GM18498 (cell line): ENCODE measurements around the gene SLC10A1.
"Not testable (repeated sequence)": the region's sequence is repeated elsewhere in the genome, so short reads cannot be mapped to it uniquely, and the experiment has no call there.

Source experiments
- ATAC-seq: cut with Tn5 transposase; IDR thresholded peaks from one replicate; pipeline ENCODE4 v1.9.1; 2021; ENCODE audit warnings: mild to moderate bottlenecking, moderate library complexity; ENCODE audit not compliant: unreplicated experiment

Gene SLC10A1

DNA sequence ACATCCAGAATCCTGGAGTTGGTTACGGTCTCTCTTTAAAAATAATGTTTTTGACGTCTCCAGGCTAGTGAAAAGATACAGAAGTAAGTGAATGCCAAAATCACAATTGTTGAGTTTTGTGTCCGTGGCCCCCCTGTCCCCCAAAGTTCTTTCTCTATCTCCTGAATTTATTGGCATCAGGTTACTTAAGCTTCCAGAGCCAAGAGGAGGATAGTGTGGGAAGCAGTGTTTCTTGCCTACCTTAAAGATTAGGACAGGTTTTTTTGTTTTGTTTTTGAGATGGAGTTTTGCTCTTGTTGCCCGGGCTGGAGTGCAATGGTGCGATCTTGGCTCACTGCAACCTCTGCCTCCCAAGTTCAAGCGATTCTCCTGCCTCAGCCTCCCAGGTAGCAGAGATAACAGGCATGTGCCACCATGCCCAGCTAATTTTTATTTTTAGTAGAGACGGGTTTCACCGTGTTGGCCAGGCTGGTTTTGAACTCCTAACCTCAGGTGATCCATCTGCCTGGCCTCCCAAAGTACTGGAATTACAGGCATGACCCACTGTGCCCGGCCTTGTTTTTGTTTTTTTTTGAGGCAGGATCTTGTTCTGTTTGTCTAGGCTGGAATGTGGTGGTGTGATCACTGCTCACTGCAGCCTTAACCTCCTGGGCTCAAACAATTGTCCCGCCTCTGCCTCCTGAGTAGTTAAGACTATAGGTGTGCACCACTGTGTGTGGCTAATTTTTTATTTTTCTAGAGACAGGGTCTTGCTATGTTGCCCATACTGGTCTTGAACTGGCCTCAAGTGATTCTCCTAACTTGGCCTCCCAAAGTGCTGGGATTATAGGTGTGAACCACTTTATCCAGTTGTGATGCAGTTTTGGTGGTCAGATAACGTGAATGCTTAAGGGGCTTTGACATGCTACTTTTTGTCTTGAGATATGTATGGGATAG lies 24.7 kb downstream of the SLC10A1 start:
- ATAC-seq: no peak

DNA sequence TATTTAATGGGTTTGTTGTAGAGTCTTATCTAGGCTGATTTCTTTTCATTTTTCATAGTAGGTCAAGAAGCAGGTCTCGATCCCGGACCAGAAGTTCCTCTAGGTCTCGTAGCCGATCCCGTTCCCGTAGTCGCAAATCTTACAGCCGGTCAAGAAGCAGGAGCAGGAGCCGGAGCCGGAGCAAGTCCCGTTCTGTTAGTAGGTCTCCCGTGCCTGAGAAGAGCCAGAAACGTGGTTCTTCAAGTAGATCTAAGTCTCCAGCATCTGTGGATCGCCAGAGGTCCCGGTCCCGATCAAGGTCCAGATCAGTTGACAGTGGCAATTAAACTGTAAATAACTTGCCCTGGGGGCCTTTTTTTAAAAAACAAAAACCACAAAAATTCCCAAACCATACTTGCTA lies 25.9 kb downstream of the SLC10A1 start:
- no peak for ATAC-seq

DNA sequence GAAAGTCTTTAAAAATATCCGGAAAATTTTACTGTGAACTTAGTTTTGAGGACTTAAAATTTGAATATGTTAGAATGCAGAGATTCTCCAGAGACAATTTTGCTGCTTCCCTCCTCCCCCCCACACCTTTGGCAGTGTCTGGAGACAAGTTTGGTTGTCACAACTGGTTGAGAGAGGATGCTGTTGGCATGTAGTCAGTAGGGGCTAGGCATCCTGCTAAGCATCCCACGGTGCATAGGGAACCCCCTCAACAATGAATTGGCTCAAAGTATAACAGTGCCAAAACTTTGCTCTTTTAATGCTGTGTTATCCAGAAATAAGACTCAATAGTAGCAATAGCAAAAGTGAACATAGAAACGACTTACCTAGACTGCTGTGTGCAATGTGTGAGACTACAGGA lies 26.5 kb downstream of the SLC10A1 start:
- no peak for ATAC-seq

DNA sequence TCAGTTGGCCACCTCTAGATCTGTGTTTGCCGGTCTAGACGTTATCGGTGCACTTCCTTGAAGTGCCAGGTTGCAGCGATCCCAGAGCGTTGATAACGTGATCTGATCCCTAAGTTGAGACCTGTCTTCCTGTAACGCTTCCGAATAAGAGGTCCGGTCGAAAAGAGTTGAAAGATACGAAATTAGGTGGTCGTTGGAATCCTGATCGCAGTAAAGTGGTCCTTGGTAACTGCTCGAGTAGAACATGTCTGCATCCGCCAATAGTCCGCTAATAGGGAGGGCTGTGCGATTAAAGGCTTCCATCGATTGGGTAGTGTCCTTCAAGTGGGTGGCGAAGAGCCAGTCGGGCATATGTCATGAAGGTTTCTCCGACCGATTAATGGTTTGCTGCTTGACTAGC lies 27.4 kb downstream of the SLC10A1 start:
- no peak for ATAC-seq

DNA sequence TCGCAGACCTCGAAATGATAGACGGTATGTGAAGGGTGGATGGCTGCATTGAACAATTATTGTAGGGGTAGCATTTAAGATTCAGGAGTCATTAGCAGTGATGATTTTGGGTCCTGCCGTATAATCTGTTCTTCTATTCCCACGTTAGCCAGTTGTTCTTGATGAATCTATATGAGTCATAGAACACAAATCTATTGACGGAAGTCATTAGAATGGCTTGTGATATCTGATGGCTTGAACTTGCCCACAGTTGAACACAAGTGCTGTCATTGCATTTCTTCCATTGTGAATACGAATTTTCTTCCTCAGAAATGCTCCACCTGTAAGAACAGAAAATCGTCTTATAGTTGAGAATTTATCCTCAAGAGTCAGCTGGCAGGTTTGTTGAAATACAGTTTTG lies 28.2 kb downstream of the SLC10A1 start:
- ATAC-seq: no peak

DNA sequence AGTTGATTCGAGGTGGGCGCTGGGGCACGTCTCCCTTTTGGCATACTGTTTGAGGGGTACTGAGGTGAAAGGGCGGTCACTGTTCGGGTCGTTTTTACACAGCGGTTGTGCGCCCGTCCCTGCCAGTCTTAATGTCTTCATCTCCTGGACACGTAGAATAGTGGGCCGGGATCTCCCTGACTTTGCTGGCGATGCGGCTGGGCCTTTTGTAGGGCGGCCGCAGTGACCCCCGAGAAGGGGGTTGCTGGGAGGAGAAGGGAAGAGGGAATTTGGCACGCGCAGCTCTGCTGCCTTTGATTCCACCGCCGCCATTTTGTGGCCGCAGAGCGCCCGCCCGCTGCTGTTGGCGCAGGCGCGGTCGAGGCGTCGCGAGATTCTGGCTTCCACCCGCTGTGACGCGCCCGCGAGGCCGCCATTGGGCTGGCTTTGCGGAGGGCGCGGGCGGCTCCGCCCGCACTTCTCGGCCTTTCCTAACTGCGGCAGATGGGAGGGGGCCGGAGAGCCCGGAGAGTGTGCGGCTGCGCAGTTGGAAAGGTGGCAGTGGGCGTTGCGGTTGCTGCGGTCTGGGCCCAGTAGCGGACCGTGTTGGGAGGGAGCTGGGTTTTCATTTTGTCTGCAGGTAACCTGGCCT lies 29.6 kb downstream of the SLC10A1 start:
- peak; percentile 76 for ATAC-seq

DNA sequence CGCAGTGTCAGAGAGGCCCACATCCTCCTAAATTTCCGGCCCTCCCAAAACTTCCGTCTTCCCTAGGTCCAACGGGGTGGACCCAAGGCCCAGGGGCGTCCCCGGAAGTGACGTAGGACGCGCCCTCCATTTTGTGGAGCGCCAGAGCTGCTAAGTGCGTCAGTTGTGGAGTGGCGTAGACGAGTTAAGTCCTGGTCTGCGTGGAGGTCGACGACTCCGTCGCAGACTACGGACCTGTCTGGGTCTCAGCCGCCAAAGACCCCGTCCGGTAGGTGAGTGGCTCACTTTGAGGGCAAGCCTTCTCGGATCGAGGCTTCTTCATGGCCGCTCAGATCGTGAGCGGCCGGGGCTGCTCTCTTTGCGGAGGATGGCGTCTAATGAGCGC lies 30.1 kb downstream of the SLC10A1 start, which contains the start of gene SRSF5:
Gene SRSF5 (plus strand): TSS at position 159 of the 385 bp plus-strand sequence. CDS start 1,015 bp downstream, outside the sequence.
- ATAC-seq: peak; percentile 79

DNA sequence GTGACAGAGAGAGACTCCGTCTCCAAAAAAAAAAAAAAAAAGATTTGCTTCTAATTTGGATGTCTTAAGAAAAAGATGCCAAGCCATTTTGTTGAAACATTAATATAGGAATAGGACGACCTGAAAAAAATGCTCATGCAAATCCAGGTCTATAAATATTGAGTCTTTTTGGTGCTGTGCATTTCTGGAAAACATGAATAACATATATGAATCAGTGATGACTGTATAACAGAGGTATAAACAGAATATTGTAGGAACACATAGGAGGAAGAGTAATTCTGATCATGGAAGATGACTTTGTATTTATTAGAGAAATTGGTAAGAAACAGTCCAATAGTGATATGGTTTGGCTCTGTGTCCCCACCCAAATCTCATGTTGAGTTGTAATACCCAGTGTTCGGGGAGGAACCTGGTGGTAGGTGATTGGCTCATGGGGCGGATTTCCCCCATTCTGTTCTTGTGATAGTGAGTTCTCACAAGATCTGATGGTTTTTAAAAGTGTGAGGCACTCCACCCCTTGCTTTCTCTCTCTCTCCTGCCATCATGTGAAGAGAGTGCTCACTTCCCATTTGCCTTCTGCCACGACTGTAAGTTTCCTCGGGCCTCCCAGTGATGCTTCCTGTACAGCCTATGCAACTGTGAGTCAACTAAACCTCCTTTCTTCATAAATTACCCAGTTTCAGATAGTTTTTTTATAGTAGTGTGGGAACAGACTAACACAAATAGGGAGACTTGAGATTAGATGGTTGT lies 33.1 kb downstream of the SLC10A1 start:
- no peak for ATAC-seq

DNA sequence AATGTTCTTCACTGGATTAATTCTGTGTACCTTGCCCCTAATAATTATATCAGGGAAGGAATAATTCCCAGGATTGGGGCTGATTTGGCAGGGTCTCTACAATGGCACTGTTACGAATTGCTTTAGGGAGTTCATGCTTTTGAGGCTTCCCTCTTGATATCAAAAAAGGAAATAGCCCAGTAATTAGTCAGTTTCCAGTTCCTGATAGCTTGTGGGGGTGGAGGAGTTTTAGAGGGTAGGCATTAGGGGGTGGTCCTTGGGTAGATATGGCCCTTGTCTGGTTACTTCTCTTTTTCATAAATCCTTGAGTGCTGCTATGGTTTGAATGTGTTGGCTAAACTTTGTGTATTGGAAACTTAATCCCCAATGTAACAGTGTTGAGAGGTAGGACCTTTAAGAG lies 36.2 kb downstream of the SLC10A1 start:
- ATAC-seq: no peak

DNA sequence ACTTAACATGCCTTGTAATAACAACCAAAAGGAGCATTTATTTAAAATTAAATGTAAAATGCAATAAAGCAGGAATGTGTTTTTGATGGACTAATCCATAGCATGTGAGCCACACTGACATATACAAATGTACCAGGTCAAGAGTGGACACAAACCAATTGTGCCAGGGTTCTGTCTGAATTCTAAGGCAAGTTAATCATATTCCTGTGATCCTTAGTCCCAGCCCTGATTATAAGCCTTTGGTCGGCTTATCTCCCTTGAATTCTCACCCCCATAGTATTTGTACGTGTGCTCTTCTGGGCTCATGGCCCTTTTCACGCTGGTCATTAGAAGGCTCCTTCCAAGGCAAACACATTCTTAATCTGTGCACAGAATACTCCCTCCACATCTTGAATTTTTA lies 40.7 kb downstream of the SLC10A1 start:
- no peak for ATAC-seq

DNA sequence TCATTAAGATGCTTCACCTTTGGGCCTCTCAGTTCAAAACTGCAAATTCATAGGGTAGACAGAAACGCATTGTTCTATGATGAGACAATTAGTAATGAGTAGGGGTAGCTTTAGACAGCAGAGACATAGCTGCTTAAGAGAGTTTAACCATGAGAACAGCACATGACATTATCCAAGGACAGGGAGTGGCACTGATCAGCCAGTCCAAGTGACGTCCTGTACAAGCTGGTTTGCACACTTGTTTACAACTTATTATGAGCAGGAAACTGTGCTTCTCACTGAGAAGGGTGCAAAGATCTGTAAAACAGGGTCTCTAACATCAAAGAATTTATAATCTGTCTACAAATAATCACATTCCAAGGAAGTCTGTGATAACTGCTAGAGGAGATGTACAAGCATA lies 41.3 kb downstream of the SLC10A1 start:
- no peak for ATAC-seq

DNA sequence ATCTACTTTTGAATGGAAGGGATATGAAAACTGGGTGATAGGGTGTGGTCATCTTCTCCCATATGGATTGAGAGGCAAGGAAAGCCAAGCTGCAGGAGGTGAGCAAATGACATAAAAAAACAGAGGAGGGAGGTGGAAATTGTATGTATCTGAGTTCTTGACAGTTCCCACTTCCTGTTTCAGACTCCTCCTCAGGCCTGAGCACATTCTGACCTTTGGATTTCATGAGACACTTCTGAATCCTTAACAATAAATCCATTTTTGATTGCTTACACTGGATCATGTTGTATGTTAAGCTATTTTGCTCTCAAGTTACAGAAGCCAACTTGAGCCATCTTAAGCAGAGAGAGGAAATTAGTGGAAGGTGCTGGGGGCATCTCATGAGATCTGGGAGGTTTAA lies 41.7 kb downstream of the SLC10A1 start:
- ATAC-seq: no peak

DNA sequence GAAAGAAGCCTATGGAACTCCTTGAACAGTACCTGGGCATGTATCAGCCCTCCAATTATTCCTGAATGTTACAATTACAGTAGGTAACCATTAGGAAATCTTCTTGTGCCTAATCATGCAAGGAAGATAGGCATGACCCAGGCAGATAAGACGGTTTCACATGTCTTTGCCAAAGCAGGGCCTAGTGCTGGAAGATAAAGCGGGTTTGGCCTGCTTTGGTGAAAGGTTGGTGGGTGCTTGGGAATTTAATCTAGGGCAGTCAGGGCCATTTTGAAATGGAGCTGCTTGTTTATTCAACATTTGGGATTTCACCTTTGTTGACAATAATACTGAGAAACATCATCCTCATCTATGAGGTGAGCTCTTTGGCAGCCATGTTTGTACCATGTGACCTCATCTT lies 42.6 kb downstream of the SLC10A1 start:
- ATAC-seq: no peak

DNA sequence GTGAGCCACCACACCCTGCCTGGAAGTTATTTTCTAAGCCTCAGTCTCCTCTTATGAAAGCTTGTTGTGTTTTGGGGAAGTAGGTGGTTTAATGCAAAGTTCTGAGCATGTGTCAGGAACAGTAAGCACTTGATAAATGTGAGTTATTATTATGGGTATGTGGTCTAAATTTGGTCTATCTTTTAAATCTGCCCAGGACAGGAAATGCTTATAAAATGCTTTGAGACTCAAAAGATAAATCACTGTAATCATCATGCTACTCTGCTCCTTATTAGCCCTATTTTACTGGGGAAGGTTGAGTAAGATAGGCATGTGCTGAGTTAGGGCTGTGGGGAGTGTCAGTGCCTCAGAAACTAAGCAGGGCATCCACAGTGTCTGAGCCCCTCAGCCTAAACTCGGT lies 43.2 kb downstream of the SLC10A1 start:
- no peak for ATAC-seq

DNA sequence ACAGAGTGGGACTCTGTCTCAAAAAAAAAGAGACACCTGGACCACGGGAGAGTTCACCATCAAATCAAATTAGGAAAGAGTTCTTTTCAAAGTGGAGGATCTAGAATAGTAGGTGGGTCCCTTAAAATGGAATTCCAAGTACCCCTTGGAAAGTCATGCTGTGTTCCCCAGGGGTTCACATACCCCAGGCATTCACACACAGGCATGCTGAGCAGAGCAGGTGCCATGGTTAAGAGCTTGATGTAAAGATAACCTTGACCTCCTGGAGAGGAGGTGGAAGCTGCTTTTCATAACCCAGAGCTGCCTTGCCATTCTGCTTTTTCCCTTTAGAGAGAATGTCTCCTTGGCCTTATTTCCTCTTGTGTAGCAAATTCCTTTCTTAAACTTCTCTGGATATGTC lies 44.3 kb downstream of the SLC10A1 start:
- no peak for ATAC-seq

DNA sequence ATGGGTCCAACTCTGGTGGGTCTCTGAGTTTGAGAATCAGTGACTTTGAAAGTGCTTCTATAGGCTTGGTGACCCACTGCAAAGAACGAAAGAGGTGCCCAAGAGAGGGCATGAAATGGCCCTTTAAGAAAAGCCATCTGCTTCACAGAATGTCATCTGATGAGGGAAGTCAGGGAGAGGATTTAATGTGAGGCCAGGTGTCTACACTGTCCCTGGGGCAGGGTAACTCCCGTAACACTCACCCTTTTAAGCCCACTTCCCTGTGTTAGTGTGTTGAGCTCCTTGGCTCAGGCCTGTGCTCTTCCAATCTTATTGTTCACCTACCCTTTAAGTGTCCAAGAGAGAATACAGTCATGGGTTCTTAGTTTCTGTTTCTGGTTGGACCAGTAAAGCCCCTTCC lies 46.5 kb downstream of the SLC10A1 start:
- ATAC-seq: no peak

DNA sequence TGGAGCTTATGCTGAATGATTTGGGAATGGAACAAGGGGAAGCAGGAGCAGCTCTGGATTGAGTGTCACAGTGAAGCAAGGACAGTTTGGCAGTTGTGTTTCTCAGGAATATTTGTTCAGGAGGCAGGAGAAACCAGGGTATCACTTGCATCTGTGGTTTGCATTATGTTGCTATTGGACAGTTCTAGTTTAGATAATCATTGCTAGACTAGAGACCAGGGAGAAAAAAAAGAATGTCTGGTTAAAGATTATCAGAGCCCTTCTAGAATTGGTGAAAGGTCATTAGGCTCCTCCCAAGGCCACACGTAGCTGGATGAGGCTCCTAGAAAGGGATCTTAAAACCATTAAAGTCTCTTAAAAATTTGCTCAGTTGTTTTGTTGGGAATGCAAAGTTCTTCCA lies 47.1 kb downstream of the SLC10A1 start:
- no peak for ATAC-seq

DNA sequence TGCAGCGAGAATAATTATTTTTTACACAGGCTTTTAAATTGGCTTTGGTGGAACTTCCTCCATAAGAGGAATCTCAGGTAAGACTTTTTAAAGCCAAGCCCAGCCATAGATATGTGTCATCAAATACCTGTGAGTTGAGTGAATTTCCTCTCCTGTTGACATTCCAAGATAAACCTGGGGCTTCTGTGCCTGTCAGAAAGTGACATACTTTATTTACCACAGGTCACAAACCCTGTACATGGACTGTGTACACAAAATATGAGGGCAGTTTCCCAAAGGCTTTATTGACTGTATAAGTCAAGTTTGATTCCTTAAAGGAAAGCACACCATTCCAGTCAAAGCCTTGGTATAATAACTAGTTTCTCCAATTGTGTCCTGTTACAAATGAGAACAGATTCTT lies 56.0 kb downstream of the SLC10A1 start:
- ATAC-seq: no peak

DNA sequence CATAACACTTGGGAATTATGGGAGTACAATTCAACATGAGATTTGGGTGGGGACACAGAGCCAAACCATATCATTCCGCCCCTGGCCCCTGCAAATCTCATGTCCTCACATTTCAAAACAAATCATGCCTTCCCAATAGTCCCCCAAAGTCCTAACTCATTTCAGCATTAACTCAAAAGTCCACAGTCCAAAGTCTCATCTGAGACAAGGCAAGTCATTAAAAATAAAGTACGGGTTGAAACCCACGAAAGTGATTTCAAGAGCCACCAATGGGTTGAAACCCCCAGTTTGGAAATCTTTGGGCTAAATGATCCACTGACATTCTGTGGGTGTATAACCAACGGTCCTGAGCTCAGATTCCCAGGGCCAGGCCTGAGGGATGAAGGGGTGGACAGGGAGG lies 60.6 kb downstream of the SLC10A1 start:
- not testable (repeated sequence) for ATAC-seq

DNA sequence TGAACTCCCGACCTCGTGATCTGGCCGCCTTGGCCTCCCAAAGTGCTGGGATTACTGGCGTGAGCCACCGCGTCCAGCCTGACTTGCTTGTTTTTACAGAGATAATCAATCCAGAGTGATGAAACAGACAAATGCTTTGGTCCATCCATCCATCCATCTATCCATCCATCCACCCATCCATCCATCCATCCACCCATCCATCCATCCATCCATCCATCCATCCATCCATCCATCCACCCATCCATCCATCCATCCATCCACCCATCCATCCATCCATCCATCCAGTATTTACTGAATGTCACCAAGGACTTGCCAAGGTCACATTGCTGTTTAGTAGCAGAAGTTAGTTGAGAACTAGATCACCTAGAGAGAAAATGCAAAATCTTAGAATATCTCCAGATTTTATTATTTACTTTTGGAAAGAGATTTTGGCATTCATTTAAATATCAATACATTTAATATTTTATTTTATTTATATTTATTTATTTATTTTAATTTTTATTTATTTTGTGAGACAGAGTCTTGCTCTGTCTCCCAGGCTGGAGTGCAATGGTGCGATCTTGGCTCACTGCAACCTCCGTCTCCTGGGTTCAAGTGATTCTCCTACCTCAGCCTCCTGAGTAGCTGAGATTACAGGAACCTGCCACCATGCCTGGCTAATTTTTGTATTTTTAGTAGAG lies 65.0 kb downstream of the SLC10A1 start:
- not testable (repeated sequence) for ATAC-seq

DNA sequence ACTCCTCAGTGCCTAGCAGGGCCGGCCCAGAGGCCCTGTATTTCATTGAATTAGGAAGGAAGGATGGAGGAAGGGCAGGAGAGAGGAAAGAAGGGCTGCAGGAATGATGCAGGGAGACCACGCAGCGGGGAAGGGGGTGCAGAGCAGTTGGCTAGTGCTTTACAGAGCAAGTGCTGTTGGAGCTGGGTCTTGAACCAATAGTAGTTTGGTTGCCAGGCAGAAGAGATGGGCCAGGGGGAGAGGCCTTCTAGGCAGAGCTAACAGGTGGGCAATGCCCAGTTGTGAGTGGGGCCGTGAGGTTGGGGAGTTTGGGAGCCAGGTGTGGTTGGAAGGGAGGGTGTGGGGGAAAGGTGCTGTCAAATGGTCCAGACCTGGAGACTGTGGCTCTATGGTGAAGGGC lies 69.2 kb downstream of the SLC10A1 start:
- ATAC-seq: no peak
